ENCODE data around the gene SIGLEC10. TPM values are rescaled to one million over a fixed set of nuclear protein-coding genes. Genes with fewer than 3 reads are reported as not detected.
"Not testable (repeated sequence)": the region's sequence is repeated elsewhere in the genome, so short reads cannot be mapped to it uniquely, and the experiment has no call there.

Gene SIGLEC10
- total RNA-seq = 10 to 100 TPM in 1 of 5 experiments, 1 to 10 TPM in 1, under 1 TPM in 3; 0.16 to 36.5 (median 0.65) TPM
- polyA plus RNA-seq = under 1 TPM; 0.06 to 0.07 TPM
- total RNA-seq = not detected

- Histone ChIP-seq H3K36me3 (ENCODE audit: control insufficient read depth in 2 of 3, insufficient read depth in 3 of 3, low read length in 3 of 3) (no peaks in the 10 kb centered on the region), H3K9me3 (ENCODE audit: control insufficient read depth in 2 of 3, low read length in 3 of 3) (no peaks in the 10 kb centered on the region), H3K27me3 (ENCODE audit: control insufficient read depth in 2 of 2, insufficient read depth in 2 of 2, low read length in 2 of 2) (no peaks in the 10 kb centered on the region), H3K4me3 (ENCODE audit: low read length) (no peak within 1 kb of the TSS), H3K27ac (ENCODE audit: low read depth, low read length) (no peak within 1 kb of the TSS), H3K4me1 (ENCODE audit: control insufficient read depth in 2 of 2, insufficient read depth in 2 of 2, low read length in 2 of 2) (no peaks in the 10 kb centered on the region)
- Mint-ChIP-seq H3K4me1 (peaks cover 0 to 12% (median 0%) of the 10 kb centered on the region in 7 donors), H3K27ac (peak within 1 kb of the TSS in 1 of 9 donors; percentile 48), H3K27me3 (peaks cover 14 to 27% (median 22%) of the 10 kb centered on the region in 5 donors), H3K4me3 (peak within 1 kb of the TSS in 1 of 10 donors; percentile 37), H3K9me3 (peaks cover 0 to 4% (median 0%) of the 10 kb centered on the region in 11 donors), H3K36me3 (no peaks in the 10 kb centered on the region)
- ATAC-seq (peak; percentile 81), DNase-seq (peak in 1 of 9 donors; percentile 47)
- POLR2A ChIA-PET = no interaction called here
- intact Hi-C loops (cut with micrococcal nuclease) = no loop called here
- CTCF ChIA-PET = interaction anchor here (0.8 to 1.7 kb wide), 4 partner anchors 14 to 54 kb away, joined by 3 read pairs; no protein-coding TSS in a partner anchor
These were observed at the start of gene SIGLEC10 for GRCh38 chr19:51417107-51417809. SIGLEC10 (minus strand) TSS chr19:51417642; CDS start chr19:51417581, 61 bp downstream.

- ChIA-PET POLR2A (no interaction called here), CTCF (no interaction called here)
- Mint-ChIP-seq H3K36me3 (no peaks in the 10 kb centered on the region), H3K4me1 (peaks cover 0 to 15% (median 0%) of the 10 kb centered on the region in 7 donors), H3K27me3 (peaks cover 15 to 61% (median 31%) of the 10 kb centered on the region in 5 donors), H3K4me3 (no peak overlapping the region), H3K27ac (no peak overlapping the region), H3K9me3 (peaks cover 0 to 2% (median 0%) of the 10 kb centered on the region in 11 donors)
- no peaks in the 10 kb centered on the region for H3K9me3 ChIP-seq (ENCODE audit: control insufficient read depth in 2 of 3, low read length in 3 of 3)
- no peaks in the 10 kb centered on the region for H3K36me3 ChIP-seq (ENCODE audit: control insufficient read depth in 2 of 3, insufficient read depth in 3 of 3, low read length in 3 of 3)
- H3K4me1 ChIP-seq (ENCODE audit: control insufficient read depth in 2 of 2, insufficient read depth in 2 of 2, low read length in 2 of 2) = no peaks in the 10 kb centered on the region
- intact Hi-C loops (cut with micrococcal nuclease) = no loop called here
- H3K4me3 ChIP-seq (ENCODE audit: low read length) = no peak overlapping the region
- ATAC-seq (no peak), DNase-seq (no peak)
- H3K27me3 ChIP-seq (ENCODE audit: control insufficient read depth in 2 of 2, insufficient read depth in 2 of 2, low read length in 2 of 2) = no peaks in the 10 kb centered on the region
- no peak overlapping the region for H3K27ac ChIP-seq (ENCODE audit: low read depth, low read length)
These were observed 49.3 kb upstream of the SIGLEC10 start for GRCh38 chr19:51466723-51467122.

DNA sequence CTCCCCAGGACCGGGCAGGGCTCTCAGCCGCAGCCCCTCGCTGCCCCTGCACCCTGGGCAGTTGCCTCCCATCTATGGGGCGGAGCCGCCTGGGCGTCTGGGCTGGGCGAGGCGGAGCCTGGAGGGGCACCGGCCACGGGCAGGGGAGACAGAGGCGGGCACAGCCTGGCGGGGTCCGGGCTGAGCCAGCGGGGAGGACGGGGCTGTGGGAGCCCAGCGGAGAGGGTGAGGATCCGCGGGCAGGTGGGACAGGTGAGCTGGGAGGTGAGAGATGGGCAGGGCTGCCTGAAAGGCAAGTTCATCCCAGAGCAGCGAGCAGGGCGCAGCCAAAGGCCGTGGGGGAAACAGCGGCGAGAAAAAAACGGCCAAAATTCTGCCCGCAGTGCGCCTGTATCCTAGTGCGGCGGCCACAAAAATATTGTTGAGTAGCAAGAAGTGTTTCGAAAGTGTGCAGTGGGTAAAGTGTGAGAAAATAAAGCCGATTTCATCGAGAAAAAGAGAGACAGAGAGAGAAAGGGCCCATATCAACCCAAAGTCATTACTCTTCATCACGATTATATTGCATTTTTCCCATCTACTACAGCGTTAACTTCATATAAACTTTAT is 46.6 kb upstream of the SIGLEC10 start:
- H3K27me3 Mint-ChIP-seq = peaks cover 23 to 68% (median 37%) of the 10 kb centered on the region in 5 donors
- H3K4me3 ChIP-seq (ENCODE audit: low read length); H3K9me3 ChIP-seq (ENCODE audit: control insufficient read depth in 2 of 3, low read length in 3 of 3); H3K36me3 ChIP-seq (ENCODE audit: control insufficient read depth in 2 of 3, insufficient read depth in 3 of 3, low read length in 3 of 3); H3K4me1 ChIP-seq (ENCODE audit: control insufficient read depth in 2 of 2, insufficient read depth in 2 of 2, low read length in 2 of 2); H3K27me3 ChIP-seq (ENCODE audit: control insufficient read depth in 2 of 2, insufficient read depth in 2 of 2, low read length in 2 of 2); H3K27ac Mint-ChIP-seq; DNase-seq; POLR2A ChIA-PET; H3K27ac ChIP-seq (ENCODE audit: low read depth, low read length); H3K9me3 Mint-ChIP-seq; CTCF ChIA-PET; H3K36me3 Mint-ChIP-seq; ATAC-seq; intact Hi-C loops (cut with micrococcal nuclease): not testable (repeated sequence)
- H3K4me1 Mint-ChIP-seq = peaks cover 0 to 18% (median 4%) of the 10 kb centered on the region in 7 donors
- peak overlapping the region in 2 of 10 donors; percentile 5 to 33 for H3K4me3 Mint-ChIP-seq

DNA sequence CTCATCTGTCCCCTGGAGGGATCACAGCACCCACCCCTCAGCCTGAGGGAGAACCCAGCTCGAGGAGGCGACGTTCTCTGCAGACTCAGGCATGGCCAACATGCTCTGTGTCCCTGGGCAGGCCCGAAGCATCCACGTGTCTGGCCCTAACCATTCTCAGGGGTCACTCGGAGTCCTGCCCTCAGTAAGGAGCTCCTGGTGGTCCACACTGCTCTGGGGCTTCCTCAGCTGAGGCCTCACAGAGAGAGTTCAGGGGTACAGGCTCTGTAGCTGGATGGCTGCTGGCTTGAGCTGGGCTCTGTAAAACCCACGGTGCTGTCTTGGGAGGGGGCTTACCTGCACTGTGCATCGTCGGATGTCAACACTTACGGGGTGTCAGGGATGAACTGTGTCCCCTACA is 45.2 kb upstream of the SIGLEC10 start:
- Histone ChIP-seq H3K9me3 (ENCODE audit: control insufficient read depth in 2 of 3, low read length in 3 of 3) (no peaks in the 10 kb centered on the region), H3K4me3 (ENCODE audit: low read length) (no peak overlapping the region), H3K27ac (ENCODE audit: low read depth, low read length) (no peak overlapping the region), H3K27me3 (ENCODE audit: control insufficient read depth in 2 of 2, insufficient read depth in 2 of 2, low read length in 2 of 2) (no peaks in the 10 kb centered on the region), H3K4me1 (ENCODE audit: control insufficient read depth in 2 of 2, insufficient read depth in 2 of 2, low read length in 2 of 2) (no peaks in the 10 kb centered on the region), H3K36me3 (ENCODE audit: control insufficient read depth in 2 of 3, insufficient read depth in 3 of 3, low read length in 3 of 3) (no peaks in the 10 kb centered on the region)
- Mint-ChIP-seq H3K27ac (no peak overlapping the region), H3K4me3 (peak overlapping the region in 1 of 10 donors; percentile 12), H3K4me1 (peaks cover 0 to 10% (median 4%) of the 10 kb centered on the region in 7 donors), H3K27me3 (peaks cover 23 to 57% (median 37%) of the 10 kb centered on the region in 5 donors), H3K36me3 (no peaks in the 10 kb centered on the region), H3K9me3 (peaks cover 0 to 3% (median 0%) of the 10 kb centered on the region in 11 donors)
- intact Hi-C loops (cut with micrococcal nuclease) = no loop called here
- CTCF ChIA-PET = interaction anchor here (1.7 to 2.7 kb wide), 2 partner anchors 9 to 10 kb away, joined by 6 to 8 read pairs; no protein-coding TSS in a partner anchor
- ATAC-seq = no peak
- no peak for DNase-seq
- POLR2A ChIA-PET = no interaction called here

DNA sequence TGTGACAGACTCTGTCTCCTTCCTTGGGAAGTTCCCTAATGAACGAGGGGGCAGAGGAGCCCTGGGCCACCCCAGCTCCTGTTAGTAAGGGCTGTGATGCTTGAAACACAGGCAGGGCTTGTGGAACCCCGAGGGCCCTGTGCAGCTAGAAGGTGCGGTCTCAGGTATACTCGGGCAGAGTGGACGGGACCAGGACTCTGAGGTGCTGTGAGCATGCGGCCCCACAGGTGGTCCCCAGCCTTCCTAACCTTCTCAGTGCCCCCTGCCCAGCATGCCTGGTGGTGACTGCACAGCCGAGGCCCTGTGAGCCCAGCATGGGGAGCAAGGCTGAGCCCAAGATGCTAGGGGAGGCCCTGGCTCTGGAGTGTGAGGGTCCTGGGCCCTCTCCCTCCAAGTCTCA is 44.8 kb upstream of the SIGLEC10 start:
- Mint-ChIP-seq H3K9me3 (peaks cover 0 to 3% (median 0%) of the 10 kb centered on the region in 11 donors), H3K4me1 (peaks cover 0 to 8% (median 4%) of the 10 kb centered on the region in 7 donors), H3K27ac (no peak overlapping the region), H3K27me3 (peaks cover 23 to 53% (median 37%) of the 10 kb centered on the region in 5 donors), H3K4me3 (no peak overlapping the region), H3K36me3 (no peaks in the 10 kb centered on the region)
- DNase-seq = no peak
- Histone ChIP-seq H3K4me1 (ENCODE audit: control insufficient read depth in 2 of 2, insufficient read depth in 2 of 2, low read length in 2 of 2) (no peaks in the 10 kb centered on the region), H3K4me3 (ENCODE audit: low read length) (no peak overlapping the region), H3K36me3 (ENCODE audit: control insufficient read depth in 2 of 3, insufficient read depth in 3 of 3, low read length in 3 of 3) (no peaks in the 10 kb centered on the region), H3K27me3 (ENCODE audit: control insufficient read depth in 2 of 2, insufficient read depth in 2 of 2, low read length in 2 of 2) (no peaks in the 10 kb centered on the region), H3K27ac (ENCODE audit: low read depth, low read length) (no peak overlapping the region), H3K9me3 (ENCODE audit: control insufficient read depth in 2 of 3, low read length in 3 of 3) (no peaks in the 10 kb centered on the region)
- CTCF ChIA-PET = interaction anchor here (1.7 to 2.7 kb wide), 2 partner anchors 9 to 11 kb away, joined by 6 to 8 read pairs; no protein-coding TSS in a partner anchor
- intact Hi-C loops (cut with micrococcal nuclease) = no loop called here
- POLR2A ChIA-PET = no interaction called here
- no peak for ATAC-seq

DNA sequence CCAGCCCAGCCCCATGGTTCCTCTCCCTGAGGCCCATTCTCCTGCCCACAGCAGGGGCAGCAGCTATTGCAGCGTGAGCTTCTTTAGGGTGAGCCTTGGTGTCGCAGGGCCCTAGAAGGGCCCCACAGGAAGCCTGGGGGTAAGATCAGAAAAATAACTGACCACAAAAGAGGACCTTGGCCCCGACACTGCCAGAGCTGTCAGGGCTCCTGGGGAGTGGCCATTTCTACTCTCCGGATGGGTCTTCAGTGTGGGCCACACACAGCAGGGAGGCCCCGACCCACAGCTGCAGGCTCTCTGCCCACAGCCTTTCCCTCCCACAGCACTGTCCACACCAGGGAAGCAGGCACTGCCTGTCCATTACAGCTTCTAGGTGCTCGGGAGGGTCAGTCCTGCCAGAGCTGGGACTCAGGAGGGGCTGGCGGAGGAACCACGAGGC is 44.3 kb upstream of the SIGLEC10 start:
- H3K4me1 Mint-ChIP-seq = peaks cover 0 to 8% (median 4%) of the 10 kb centered on the region in 7 donors
- no peaks in the 10 kb centered on the region for H3K4me1 ChIP-seq (ENCODE audit: control insufficient read depth in 2 of 2, insufficient read depth in 2 of 2, low read length in 2 of 2)
- H3K4me3 ChIP-seq (ENCODE audit: low read length) = no peak overlapping the region
- H3K36me3 ChIP-seq (ENCODE audit: control insufficient read depth in 2 of 3, insufficient read depth in 3 of 3, low read length in 3 of 3) = no peaks in the 10 kb centered on the region
- ChIA-PET CTCF (interaction anchor here (1.7 to 2.7 kb wide), 2 partner anchors 10 to 11 kb away, joined by 6 to 8 read pairs; no protein-coding TSS in a partner anchor), POLR2A (no interaction called here)
- no peak overlapping the region for H3K27ac ChIP-seq (ENCODE audit: low read depth, low read length)
- peaks cover 0 to 3% (median 0%) of the 10 kb centered on the region in 11 donors for H3K9me3 Mint-ChIP-seq
- H3K9me3 ChIP-seq (ENCODE audit: control insufficient read depth in 2 of 3, low read length in 3 of 3) = no peaks in the 10 kb centered on the region
- H3K27me3 Mint-ChIP-seq = peaks cover 23 to 49% (median 38%) of the 10 kb centered on the region in 5 donors
- no peaks in the 10 kb centered on the region for H3K27me3 ChIP-seq (ENCODE audit: control insufficient read depth in 2 of 2, insufficient read depth in 2 of 2, low read length in 2 of 2)
- H3K4me3 Mint-ChIP-seq = no peak overlapping the region
- no peak overlapping the region for H3K27ac Mint-ChIP-seq
- no peak for DNase-seq
- intact Hi-C loops (cut with micrococcal nuclease) = no loop called here
- peak; percentile 81 for ATAC-seq
- H3K36me3 Mint-ChIP-seq = no peaks in the 10 kb centered on the region

All from naive thymus-derived CD4-positive, alpha-beta T cell (primary cell).